Left ventricle myocardium inferior (tissue), 1 donor: Measurements from ENCODE around the gene CDC14B. TPM values are rescaled to one million over a fixed set of nuclear protein-coding genes. Genes with fewer than 3 reads are reported as not detected.
A peak's percentile ranks its signal among the peaks of the same experiment; 100 is the strongest.

Experiments
- DNase-seq: peaks from one replicate; pipeline ENCODE4 v3.0.0-alpha.2; 2020
- H3K27ac ChIP-seq: fragments of 200-600 bp; replicated peaks from 2 replicates; pipeline ENCODE4 v1.8.0; 2021
- H3K27me3 ChIP-seq: fragments of 200-600 bp; 2 replicates; pipeline ENCODE4 v1.8.0; 2021; ENCODE audit warnings: low read depth
- H3K36me3 ChIP-seq: fragments of 200-600 bp; 2 replicates; pipeline ENCODE4 v1.8.0; 2021
- H3K4me1 ChIP-seq: fragments of 200-600 bp; 2 replicates; pipeline ENCODE4 v1.8.0; 2021
- H3K4me3 ChIP-seq: fragments of 200-600 bp; 2 replicates; pipeline ENCODE4 v1.8.0; 2021; ENCODE audit warnings: mild to moderate bottlenecking, moderate library complexity
- H3K9me3 ChIP-seq: fragments of 200-600 bp; replicated peaks from 2 replicates; pipeline ENCODE4 v1.8.0; 2021
- intact Hi-C: fragments of 100-400 bp; cut with micrococcal nuclease; formaldehyde crosslinking; loops from one replicate; pipeline ENCODE4 v1.11.0; 2022
- total RNA-seq: library from RNA; stranded (reverse); fragmentation: NEBNext Ultra II Directional; extraction: Animal tissue kit (Norgen Biotek cat#: 25700); gene quantifications from one replicate; pipeline ENCODE4 v1.2.1, GENCODE V29; 2021
- TF ChIP-seq, protein P1 (sequence below): fragments of 200-600 bp; IDR thresholded peaks from 2 replicates; pipeline ENCODE4 v1.8.0; 2021; ENCODE audit warnings: antibody characterized with exemption, mild to moderate bottlenecking, borderline replicate concordance
- donor health status: DM: no; HTN: yes; CAD: no; lungs with severe emphysema.

The CDC14B gene
- total RNA-seq, 1 donor from 2014 or later = 26.4 TPM

DNA sequence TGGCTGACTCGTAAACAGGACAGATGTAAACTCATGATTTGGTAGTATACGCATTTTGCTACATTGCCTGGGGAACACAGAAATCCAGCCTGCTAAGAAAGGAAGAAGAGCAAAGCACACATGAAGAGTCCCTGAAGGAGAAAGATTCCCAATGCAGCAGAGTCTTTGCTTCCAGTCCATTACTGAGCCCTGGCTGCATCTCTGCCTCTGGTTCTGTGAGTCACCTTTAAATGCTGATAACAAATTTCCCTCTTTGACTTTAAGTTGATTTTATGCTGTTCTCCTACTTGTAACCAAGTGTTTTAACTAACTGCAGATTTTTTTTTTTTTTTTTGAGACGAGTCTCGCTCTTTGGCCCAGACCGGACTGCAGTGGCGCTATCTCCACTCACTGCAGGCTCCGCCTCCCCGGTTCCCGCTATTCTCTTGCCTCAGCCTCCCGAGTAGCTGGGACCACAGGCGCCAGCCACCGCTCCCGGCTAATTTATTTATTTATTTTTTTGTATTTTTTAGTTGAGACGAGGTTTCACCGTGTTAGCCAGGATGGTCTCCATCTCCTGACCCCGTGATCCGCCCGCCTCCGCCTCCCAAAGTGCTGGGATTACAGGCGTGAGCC is 44.0 kb upstream of the CDC14B start:
- TF ChIP-seq, protein P1, sequence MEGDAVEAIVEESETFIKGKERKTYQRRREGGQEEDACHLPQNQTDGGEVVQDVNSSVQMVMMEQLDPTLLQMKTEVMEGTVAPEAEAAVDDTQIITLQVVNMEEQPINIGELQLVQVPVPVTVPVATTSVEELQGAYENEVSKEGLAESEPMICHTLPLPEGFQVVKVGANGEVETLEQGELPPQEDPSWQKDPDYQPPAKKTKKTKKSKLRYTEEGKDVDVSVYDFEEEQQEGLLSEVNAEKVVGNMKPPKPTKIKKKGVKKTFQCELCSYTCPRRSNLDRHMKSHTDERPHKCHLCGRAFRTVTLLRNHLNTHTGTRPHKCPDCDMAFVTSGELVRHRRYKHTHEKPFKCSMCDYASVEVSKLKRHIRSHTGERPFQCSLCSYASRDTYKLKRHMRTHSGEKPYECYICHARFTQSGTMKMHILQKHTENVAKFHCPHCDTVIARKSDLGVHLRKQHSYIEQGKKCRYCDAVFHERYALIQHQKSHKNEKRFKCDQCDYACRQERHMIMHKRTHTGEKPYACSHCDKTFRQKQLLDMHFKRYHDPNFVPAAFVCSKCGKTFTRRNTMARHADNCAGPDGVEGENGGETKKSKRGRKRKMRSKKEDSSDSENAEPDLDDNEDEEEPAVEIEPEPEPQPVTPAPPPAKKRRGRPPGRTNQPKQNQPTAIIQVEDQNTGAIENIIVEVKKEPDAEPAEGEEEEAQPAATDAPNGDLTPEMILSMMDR = no peak
- no peaks in the 10 kb centered on the region for H3K36me3 ChIP-seq
- intact Hi-C loops = loop anchor here (10.0 kb wide), 1 partner anchor 339 kb away; no protein-coding TSS in a partner anchor
- H3K27ac ChIP-seq = no peak overlapping the region
- H3K9me3 ChIP-seq = no peaks in the 10 kb centered on the region
- H3K4me1 ChIP-seq = no peaks in the 10 kb centered on the region
- no peaks in the 10 kb centered on the region for H3K27me3 ChIP-seq
- no peak for DNase-seq
- no peak overlapping the region for H3K4me3 ChIP-seq

DNA sequence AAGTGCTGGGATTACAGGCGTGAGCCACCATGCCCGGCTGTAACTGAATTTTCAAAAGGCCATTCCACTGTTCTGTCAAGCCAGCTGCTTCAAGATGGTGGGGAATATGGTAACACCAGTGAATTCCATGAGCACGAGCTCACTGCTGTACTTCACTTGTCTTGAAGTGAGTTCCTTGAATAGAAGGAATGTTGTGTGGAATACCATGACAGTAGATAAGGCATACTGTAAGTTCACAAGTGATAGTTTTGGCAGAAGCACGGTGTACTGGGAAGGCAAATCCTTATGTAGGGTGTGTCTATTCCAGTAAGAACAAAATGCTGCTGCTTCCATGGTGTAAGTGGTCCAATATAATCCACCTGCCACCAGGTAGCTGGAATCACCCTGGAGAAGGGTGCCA is 42.1 kb upstream of the CDC14B start:
- no peaks in the 10 kb centered on the region for H3K36me3 ChIP-seq
- no peaks in the 10 kb centered on the region for H3K9me3 ChIP-seq
- H3K4me1 ChIP-seq = peaks cover 8% of the 10 kb centered on the region
- intact Hi-C loops = loop anchor here (10.0 kb wide), 1 partner anchor 337 kb away; no protein-coding TSS in a partner anchor
- TF ChIP-seq, protein P1 = no peak
- DNase-seq = no peak
- no peaks in the 10 kb centered on the region for H3K27me3 ChIP-seq
- H3K4me3 ChIP-seq = no peak overlapping the region
- no peak overlapping the region for H3K27ac ChIP-seq

DNA sequence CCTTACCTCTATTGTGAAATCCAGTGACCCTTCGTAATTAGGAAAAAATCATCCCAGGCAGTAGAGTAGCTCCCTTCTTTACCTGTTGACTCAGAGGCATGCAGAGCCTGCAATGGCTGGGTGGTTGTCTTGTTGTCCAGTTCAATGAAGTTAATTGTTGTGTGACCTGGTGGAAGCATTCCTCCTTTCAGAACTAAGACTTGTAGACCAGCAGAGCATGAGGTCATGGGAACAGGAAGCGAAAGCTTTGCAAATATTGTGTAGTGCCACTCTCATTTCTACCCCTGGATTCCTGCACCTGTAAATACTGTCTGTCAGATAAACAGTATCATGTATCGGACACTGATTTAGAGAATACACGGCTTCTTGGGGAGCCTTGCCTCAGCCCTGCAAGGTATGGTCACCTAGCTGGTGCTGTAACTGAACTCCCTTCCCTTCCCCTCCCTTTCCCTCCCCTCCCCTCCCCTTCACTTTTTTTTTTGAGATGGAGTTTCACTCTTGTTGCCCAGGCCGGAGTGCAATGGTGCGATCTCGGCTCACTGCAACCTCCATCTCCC is 41.1 kb upstream of the CDC14B start:
- TF ChIP-seq, protein P1 = no peak
- H3K9me3 ChIP-seq = no peaks in the 10 kb centered on the region
- DNase-seq = no peak
- H3K27me3 ChIP-seq = no peaks in the 10 kb centered on the region
- no peaks in the 10 kb centered on the region for H3K36me3 ChIP-seq
- no peak overlapping the region for H3K27ac ChIP-seq
- peaks cover 18% of the 10 kb centered on the region for H3K4me1 ChIP-seq
- no peak overlapping the region for H3K4me3 ChIP-seq
- intact Hi-C loops = loop anchor here (10.0 kb wide), 1 partner anchor 336 kb away; no protein-coding TSS in a partner anchor

DNA sequence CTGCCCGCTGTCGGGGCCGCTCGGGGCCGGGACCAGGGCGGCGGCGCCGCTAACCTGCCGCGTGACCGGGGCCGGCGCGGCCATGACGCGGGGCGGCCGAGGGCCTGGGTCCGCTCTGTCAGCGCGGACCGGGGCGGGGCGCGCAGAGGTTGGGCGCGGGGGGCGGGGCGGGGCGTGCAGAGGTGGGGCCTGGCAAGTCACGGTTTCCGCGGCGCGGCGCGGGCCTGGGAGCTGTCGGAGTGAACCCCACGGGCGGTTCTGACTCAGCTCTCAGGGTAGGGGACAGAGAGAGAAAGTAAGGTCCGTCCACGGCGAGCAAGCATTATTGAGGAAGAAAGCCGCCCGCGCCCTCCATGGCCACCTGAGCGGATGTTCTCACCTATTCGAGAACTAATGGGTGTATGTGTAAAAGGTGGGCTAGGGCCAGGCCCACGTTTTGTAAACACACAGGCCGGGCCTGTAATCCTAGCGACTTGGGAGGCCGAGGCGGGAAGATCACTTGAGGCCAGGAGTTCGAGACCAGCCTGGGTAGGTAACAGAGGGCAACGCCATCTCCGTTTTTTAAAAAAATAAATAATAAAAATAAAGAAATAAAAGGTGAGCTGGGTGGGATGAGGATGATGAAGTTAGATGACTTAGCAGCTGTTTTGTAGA is 35.7 kb upstream of the CDC14B start, which contains the start of gene PRXL2C:
Gene PRXL2C, minus strand, starts transcription at position 120 of the 654 bp plus-strand sequence. Its CDS starts 36 bp downstream, at position 84.
- peak within 1 kb of the TSS; percentile 73 for H3K4me3 ChIP-seq
- DNase-seq = peak; percentile 92
- intact Hi-C loops = no loop called here
- peaks cover 48% of the 10 kb centered on the region for H3K4me1 ChIP-seq
- no peaks in the 10 kb centered on the region for H3K27me3 ChIP-seq
- TF ChIP-seq, protein P1 = no peak
- peak within 1 kb of the TSS; percentile 99 for H3K27ac ChIP-seq
- no peaks in the 10 kb centered on the region for H3K9me3 ChIP-seq
- H3K36me3 ChIP-seq = peaks cover 25% of the 10 kb centered on the region

DNA sequence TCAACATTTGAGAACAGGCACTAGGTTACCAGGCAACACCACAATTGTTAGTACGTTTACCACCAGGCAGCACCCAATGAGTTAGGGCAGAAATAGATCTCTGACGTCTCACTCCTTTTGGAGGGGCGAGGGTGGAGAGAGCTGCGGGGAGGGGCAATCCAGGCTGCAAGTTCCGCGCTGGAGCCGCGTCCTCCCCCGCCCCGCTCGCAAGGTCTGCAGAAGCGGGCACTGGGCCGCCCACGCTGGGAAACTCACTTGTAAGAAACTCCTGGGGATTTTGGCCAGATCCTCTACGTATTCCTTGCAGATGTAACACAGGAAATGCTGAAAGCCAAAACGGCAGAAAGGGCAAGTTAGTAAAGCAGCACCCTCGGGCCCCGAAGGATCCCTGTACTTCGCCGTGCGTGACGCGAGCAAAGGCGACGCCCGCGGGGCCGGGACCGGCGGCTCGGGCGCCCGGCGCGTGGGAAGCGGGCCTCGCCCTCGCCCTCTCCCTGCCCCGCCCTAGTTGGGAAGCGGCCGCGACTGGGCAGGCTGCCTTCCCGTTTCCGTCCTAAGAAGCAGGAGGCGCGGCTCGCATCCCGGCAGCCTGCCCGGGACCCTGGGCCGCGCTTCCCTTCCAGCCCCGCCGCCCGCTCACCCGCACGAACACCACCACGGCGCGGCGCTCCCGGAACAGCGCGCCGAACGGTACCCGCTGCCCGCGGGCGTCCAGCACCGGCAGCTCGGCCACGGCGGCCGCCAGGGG is 35.0 kb upstream of the CDC14B start:
- Histone ChIP-seq H3K4me3 (peak overlapping the region; percentile 73), H3K9me3 (no peaks in the 10 kb centered on the region), H3K27ac (peak overlapping the region; percentile 99), H3K4me1 (peaks cover 54% of the 10 kb centered on the region), H3K27me3 (no peaks in the 10 kb centered on the region), H3K36me3 (peaks cover 32% of the 10 kb centered on the region)
- DNase-seq = peak; percentile 88
- TF ChIP-seq, protein P1 = peak; percentile 31
- intact Hi-C loops = no loop called here
